Testis (tissue), 3 donors: Measurements from ENCODE around the gene E2F7. TPM values are rescaled to one million over a fixed set of nuclear protein-coding genes. Genes with fewer than 3 reads are reported as not detected.
A peak's percentile ranks its signal among the peaks of the same experiment; 100 is the strongest.

Experiments
- DNase-seq: peaks from one replicate; pipeline ENCODE4 v3.0.0-alpha.2; 2019
- H3K27ac ChIP-seq, 2 donors: fragments of 200-600 bp; sonication (generic); one replicate each; pipeline ENCODE4 v1.5.1; 2019
- H3K27me3 ChIP-seq: fragments of 200-600 bp; sonication (generic); one replicate; pipeline ENCODE4 v1.5.1; 2019
- H3K36me3 ChIP-seq: fragments of 200-600 bp; sonication (generic); one replicate; pipeline ENCODE4 v1.5.1; 2017; ENCODE audit warnings: low read depth; ENCODE audit errors: missing control alignments
- H3K4me1 ChIP-seq: fragments of 200-600 bp; sonication (generic); one replicate; pipeline ENCODE4 v1.5.1; 2019
- H3K4me3 ChIP-seq, 2 donors: fragments of 200-600 bp; sonication (generic); one replicate each; pipeline ENCODE4 v1.5.1; 2017 to 2019
- H3K9me3 ChIP-seq: fragments of 200-600 bp; sonication (generic); one replicate; pipeline ENCODE4 v1.5.1; 2017
- CTCF ChIP-seq, 3 experiments: fragments of 450-650 bp in 2 of 3; fragments of 200-600 bp in 1 of 3; sonication (generic) in 1 of 3; IDR thresholded peaks; one replicate each; pipeline ENCODE4 v1.5.1; 2016 to 2019; ENCODE audit warnings: antibody characterized with exemption in 3 of 3, mild to moderate bottlenecking in 2 of 3, moderate library complexity in 1 of 3
- POLR2A ChIP-seq: fragments of 450-650 bp; IDR thresholded peaks from one replicate; pipeline ENCODE4 v1.6.1; 2017; ENCODE audit warnings: antibody characterized with exemption, mild to moderate bottlenecking, moderate library complexity
- WGBS, 2 donors: methylation state at CpG; one replicate each; pipeline ENCODE4 v1.1.5; 2018; 5-methylcytosine and 5-hydroxymethylcytosine counted together
- intact Hi-C: fragments of 100-400 bp; cut with DNase I; formaldehyde crosslinking; loops from one replicate; pipeline ENCODE4 v1.15.1; 2023; ENCODE audit warnings: low total_unique reads
- polyA plus RNA-seq: library from polyadenylated mRNA; stranded (reverse); fragments of 350-450 nt; fragmentation: Illumina TruSeq; extraction: RNeasy Lipid Tissue Mini Kit (QIAGEN cat#74804); gene quantifications from one replicate; pipeline ENCODE4 v1.2.3, GENCODE V29; 2014; ENCODE audit warnings: low read depth, low replicate concordance; ENCODE audit not compliant: insufficient read depth
- total RNA-seq, 2 donors: library from RNA; depleted of rRNA; stranded (reverse); fragments of >200 nt; gene quantifications; one replicate each; pipeline ENCODE4 v1.2.3, GENCODE V29; 2016

E2F7 gene
- total and polyA plus RNA-seq, 3 donors from 2014 or later = 1.9 to 4.2 (median 3.5) TPM

- Histone ChIP-seq H3K36me3 (no peaks in the 10 kb centered on the region), H3K4me3 (no peak overlapping the region), H3K27ac (no peak overlapping the region), H3K9me3 (no peaks in the 10 kb centered on the region), H3K27me3 (no peaks in the 10 kb centered on the region), H3K4me1 (no peaks in the 10 kb centered on the region)
- intact Hi-C loops = no loop called here
- TF ChIP-seq POLR2A = no peak
- TF ChIP-seq CTCF (IDR thresholded peaks at IDR 0.05) = no peak
- DNase-seq = no peak
- WGBS, 2 donors = 95% methylated on average over 1 of the region's 1 CpG
Observed at GRCh38 chr12:77005611-77006098, 59.7 kb downstream of the E2F7 start.

GRCh38 chr12:77003914-77004313 lies 61.5 kb downstream of the E2F7 start:
- Histone ChIP-seq H3K9me3 (no peaks in the 10 kb centered on the region), H3K4me3 (no peak overlapping the region), H3K4me1 (no peaks in the 10 kb centered on the region), H3K36me3 (no peaks in the 10 kb centered on the region), H3K27me3 (no peaks in the 10 kb centered on the region), H3K27ac (no peak overlapping the region)
- 91 to 100% methylated on average over 2 of the region's 2 CpGs for WGBS, 2 donors
- DNase-seq = no peak
- intact Hi-C loops = no loop called here
- TF ChIP-seq CTCF (IDR thresholded peaks at IDR 0.05) = no peak
- TF ChIP-seq POLR2A = no peak

- Histone ChIP-seq H3K9me3 (no peaks in the 10 kb centered on the region), H3K36me3 (no peaks in the 10 kb centered on the region), H3K27ac (no peak overlapping the region), H3K27me3 (no peaks in the 10 kb centered on the region), H3K4me3 (no peak overlapping the region), H3K4me1 (no peaks in the 10 kb centered on the region)
- no peak for DNase-seq
- TF ChIP-seq POLR2A = no peak
- no peak for TF ChIP-seq CTCF (IDR thresholded peaks at IDR 0.05)
- 41 to 43% methylated on average over 2 of the region's 2 CpGs for WGBS, 2 donors
- intact Hi-C loops = no loop called here
Observed at GRCh38 chr12:77003246-77003645, 62.1 kb downstream of the E2F7 start.

- Histone ChIP-seq H3K36me3 (no peaks in the 10 kb centered on the region), H3K4me1 (no peaks in the 10 kb centered on the region), H3K27ac (no peak overlapping the region), H3K27me3 (no peaks in the 10 kb centered on the region), H3K4me3 (no peak overlapping the region), H3K9me3 (no peaks in the 10 kb centered on the region)
- WGBS, 2 donors = 81 to 88% methylated on average over 3 of the region's 3 CpGs
- intact Hi-C loops = no loop called here
- no peak for DNase-seq
- no peak for TF ChIP-seq POLR2A
- no peak for TF ChIP-seq CTCF (IDR thresholded peaks at IDR 0.05)
Observed at GRCh38 chr12:77002382-77002781, 63.0 kb downstream of the E2F7 start.

- TF ChIP-seq POLR2A = no peak
- H3K4me3 ChIP-seq = peak overlapping the region in 1 of 2 donors; percentile 5
- H3K27ac ChIP-seq = no peak overlapping the region
- intact Hi-C loops = no loop called here
- no peaks in the 10 kb centered on the region for H3K4me1 ChIP-seq
- 65 to 74% methylated on average over 16 to 18 of the region's 18 CpGs for WGBS, 2 donors
- peak; percentile 21 for DNase-seq
- no peaks in the 10 kb centered on the region for H3K9me3 ChIP-seq
- H3K27me3 ChIP-seq = no peaks in the 10 kb centered on the region
- no peaks in the 10 kb centered on the region for H3K36me3 ChIP-seq
Observed at GRCh38 chr12:77001276-77001675, 64.1 kb downstream of the E2F7 start.
